DMS79 treated with DMSO at 0.1 percent for 48 hours (cell line): ENCODE results near the gene BPIFA2.
"Not testable (repeated sequence)": the region's sequence is repeated elsewhere in the genome, so short reads cannot be mapped to it uniquely, and the experiment has no call there.

Experiments
- DNase-seq: peaks from one replicate; lab custom pipeline; 2025; lab: John Stamatoyannopoulos, UW

BPIFA2 gene, protein sequence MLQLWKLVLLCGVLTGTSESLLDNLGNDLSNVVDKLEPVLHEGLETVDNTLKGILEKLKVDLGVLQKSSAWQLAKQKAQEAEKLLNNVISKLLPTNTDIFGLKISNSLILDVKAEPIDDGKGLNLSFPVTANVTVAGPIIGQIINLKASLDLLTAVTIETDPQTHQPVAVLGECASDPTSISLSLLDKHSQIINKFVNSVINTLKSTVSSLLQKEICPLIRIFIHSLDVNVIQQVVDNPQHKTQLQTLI

DNA sequence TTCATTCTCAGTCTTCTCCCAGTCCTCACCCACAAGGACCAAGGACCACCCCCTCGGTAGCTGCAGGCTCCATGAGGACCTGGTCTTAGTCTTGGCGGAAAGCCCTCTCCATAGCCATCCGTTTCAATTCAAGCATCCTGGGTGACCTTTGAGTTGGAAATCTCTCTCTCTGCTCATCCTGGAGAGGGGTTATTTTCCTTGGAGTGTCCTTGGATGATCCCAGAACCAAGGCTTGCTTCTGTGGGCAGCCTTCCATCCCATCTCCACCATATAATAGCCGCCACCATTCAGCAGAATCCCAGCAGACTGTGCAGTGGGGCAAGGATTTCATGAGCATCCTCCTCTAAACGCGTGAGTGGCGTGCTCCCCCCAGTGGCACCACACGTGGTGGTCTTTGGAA, at the start of gene BPIFA2:
BPIFA2 (plus strand) TSS at position 301 of the 400 bp plus-strand sequence. CDS start 987 bp downstream, outside the sequence.
- DNase-seq: no peak

DNA sequence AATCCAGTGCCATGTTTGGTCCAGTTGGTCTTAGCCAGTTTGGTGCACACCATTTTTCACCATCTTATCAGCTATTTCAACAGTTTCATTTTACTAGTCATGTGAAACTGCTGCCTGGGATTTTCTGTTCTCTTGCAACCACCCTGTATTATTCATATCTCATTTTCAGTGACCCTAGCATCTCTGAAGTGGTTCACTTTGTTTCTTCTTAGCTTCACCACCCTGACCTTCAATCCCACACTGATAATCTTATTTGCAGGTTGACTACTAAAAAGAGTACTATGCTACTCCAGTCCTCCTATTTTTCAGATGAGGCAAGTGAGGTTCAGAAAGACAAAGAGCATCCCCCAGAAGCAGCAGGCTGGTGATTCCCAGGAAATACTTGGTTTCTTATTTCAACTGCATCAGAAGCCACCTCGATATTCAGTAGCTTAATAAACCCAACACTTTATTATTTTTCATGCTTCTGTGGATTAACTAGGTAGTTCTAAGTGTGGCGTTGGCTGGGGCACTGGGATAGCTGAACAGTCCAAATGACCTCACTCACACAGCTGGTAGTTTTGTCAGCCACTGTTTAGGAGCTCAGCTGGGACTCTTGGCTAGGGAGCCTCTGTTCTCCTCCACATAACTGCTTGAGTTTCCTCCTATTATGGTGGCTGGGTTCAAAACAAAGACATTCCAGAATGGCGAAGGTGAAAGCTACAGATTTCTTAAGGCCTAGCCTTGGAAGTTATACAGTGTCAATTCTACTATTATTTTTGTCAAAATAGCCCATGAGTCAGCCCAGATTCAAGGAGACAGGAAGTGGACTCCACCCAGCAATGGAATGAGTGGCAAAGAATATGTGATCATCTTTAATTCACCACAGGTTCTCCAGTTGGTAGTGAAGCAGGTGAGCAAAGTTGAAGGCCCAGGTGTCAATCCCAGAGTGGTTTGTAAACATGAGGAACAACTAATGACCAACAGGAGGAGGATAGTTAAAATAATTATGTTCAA, 47.9 kb upstream of the BPIFA2 start:
- DNase-seq: no peak

DNA sequence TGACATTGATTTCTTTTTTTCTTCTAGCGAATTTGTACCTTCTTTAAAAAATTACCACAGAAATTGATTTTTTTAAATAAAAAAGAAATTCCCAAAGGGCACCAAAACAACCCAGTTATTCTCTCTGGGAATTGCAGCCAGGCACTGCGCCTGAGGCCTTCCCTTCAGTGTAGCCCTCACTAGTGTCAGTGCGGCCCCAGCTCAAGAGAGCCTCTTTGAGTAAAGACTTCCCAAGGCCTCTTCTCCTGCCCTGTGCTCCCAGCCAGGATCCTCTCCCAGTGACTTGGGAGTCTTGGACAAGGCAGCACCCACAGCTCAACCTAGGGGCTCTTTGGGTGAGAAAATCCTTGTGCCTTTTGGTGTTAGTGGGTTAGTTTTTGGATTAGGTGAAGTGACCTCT, 47.0 kb upstream of the BPIFA2 start:
- DNase-seq: no peak

DNA sequence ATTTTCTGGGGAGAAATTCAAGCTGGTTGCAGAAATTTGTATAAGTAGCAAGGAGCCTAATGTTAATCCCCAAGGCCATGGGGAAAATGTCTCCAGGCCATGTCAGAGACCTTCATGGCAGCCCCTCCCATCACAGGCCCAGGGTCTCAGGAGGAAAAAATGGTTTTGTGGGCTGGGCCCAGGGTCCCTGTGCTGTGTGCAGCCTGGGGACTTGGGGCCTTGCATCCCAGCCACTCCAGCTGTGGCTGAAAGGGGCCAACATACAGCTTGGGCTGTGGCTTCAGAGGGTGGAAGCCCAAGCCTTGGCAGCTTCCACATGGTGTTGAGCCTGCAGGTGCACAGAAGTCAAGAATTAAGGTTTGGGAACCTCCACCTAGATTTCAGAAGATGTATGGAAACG, 45.7 kb upstream of the BPIFA2 start:
- not testable (repeated sequence) for DNase-seq

DNA sequence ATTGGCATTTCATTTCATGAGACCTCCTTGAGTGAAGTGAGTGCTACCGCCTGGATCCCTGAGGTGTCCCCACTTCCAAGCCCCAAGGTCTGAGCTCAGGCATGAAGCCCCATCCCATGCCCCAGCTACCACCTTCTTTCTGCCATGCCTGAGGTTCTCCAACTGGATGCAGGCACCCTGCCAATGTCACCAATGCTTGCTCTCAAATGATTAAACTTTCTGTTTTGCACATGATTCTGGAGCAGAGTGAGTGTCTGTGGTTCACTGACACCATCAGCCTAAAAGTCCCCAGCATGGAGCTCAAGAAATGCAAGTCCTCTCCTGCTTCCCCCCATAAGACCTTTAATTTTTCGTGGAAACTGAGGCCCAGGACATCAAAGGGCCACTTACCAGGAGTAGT, 43.7 kb upstream of the BPIFA2 start:
- DNase-seq: no peak

DNA sequence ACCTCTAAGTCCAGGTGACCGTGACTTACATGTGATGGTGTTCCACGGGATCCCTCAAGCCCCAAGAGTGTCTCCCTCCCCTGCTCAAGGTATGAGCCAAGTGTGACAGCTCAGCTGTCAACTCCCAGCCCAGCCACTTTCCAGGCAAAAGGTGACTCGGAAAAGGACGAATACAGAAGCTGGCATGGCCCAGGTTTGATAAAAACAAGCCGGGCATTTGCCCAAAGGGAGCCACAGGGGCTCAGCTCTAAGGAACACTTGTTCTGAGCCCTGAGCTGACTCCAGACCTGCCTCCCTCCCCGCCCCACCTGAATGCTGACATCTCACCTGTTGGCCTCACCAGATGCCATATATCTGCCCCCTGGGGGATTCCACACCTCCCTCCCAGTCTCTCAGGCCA, 43.0 kb upstream of the BPIFA2 start:
- no peak for DNase-seq

DNA sequence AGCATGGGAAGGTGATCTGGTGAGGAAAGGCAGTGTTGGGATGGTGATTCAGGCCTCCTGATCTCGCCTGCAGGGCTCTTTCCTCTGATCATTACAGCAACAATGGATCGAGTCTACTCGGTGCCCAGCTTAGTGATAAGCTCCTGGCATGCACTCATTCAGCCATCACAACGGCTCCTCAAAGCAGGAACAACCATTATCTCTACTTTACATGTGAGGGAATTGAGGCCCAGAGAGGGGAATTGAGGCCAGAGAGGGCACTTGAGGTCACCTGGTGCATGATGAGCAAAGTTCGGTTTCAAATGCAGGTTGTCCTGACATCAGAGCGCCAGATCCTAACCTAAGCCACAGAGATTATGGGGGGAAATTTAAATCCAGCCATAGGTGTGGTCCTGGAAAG, 42.0 kb upstream of the BPIFA2 start:
- DNase-seq: no peak

DNA sequence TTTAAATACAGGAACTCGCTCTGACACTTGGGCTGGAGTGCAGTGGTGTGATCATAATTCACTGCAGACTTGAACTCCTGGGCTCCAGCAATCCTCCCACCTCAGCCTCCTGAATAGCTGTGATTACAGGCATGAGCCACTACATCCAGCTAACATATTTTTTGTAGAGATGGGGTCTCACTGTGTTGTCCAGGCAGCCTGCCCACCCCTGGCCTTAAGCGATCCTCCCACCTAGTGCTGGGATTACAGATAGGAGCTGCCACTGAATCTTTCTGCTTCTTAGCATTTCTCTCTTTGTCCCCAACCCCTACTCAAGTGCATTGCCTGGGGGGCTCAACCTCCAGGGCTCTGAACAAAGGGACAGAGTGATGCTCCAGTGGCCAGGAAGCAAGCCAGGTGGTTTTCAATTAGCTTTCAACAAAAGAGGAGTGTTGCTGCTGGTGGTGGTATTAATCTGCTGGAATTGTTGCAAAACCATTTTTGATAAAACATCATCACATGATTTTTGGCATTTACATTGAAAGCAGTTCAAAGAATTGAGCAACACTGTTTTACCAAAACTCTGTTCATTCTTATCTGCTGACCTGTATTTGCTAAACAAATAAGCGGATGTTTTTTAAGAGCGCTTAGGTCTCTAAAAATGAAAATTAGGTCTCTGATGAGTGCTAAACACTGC, 40.4 kb upstream of the BPIFA2 start:
- DNase-seq: no peak

DNA sequence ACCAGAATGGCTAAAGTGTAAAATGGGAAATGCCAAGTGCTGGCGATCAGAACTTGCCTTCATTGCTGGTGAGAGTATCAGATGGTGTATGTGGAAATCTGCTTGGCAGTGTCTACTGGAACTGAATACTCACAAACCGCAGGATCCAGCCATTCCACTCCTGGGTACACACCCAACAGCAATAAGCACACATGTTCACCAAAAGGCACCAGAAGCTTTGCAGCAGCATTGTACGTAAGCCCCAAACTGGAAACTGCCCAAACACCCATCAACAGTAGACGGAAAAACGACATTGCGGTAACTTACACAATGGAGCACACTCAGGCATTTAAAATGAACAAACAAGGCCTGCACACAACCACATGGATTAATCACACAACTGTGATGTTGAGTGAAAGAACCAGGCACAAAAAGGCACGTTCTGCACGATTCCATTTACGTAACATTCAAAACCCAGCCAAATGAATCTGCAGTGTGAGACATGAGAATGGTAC, 37.3 kb upstream of the BPIFA2 start:
- DNase-seq: no peak

DNA sequence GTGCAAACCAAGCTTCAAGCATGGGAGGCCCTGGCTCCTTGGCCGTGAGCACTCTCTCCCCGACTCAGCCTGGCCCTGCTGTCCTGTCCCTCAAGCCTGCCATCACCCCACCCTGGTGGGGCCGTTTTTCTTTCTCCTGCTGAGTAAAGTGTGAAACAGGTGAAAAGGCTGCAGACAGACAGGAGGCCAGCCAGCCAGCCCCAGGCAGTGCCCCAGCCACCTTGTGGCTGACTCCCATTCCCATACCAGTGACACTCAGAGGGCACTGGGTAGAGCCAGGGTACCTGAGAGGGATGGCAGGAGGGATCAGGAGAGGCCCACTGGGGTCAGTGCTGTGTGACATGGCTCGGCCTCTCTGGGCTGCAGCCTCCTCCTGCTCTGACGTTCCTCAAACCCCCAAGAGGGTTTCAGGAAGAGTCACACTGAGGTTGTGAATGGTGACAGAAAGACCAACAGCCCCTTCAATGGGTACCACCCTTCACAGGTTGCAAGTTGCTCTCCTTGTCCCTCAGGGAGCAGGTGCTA, 35.9 kb upstream of the BPIFA2 start:
- DNase-seq: no peak

DNA sequence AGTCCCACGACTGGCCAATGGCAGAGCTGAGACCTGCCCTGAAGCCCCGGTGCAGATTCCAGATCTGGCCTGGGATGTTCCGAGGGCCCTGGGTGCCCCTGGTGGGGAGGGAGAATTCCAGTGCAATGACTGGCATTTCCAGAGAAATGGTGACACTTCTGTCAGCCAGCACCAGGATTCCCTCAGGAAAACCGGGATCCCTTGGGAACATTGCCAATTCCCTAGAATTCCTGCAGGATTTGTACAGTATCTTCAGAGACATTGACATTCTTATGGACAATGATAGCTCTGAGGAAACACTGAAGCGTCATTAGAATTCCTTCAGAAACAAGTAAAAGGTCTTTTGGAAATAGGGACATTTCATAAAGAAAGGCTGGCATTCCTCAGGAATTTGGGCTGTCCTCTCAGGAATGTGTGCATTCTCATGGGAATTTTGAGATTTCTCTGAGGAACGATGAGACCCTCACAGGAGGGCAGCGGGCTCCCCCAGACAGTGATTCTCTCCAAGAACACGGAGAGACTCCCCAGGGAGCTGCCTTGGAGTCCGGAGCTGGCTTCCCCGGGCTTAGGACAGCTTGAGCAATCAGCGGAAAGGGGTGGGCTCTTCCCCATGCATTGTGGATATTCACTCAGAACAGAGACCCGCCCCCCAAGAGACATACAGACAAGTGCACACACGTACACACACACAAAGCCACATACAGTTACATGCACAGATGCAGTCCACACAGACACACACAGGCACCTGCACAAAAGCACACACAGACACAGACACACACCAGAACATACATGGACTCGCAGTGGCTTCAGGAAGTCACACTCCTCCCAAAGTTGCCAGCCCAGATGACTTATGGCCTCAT, 35.2 kb upstream of the BPIFA2 start:
- no peak for DNase-seq

DNA sequence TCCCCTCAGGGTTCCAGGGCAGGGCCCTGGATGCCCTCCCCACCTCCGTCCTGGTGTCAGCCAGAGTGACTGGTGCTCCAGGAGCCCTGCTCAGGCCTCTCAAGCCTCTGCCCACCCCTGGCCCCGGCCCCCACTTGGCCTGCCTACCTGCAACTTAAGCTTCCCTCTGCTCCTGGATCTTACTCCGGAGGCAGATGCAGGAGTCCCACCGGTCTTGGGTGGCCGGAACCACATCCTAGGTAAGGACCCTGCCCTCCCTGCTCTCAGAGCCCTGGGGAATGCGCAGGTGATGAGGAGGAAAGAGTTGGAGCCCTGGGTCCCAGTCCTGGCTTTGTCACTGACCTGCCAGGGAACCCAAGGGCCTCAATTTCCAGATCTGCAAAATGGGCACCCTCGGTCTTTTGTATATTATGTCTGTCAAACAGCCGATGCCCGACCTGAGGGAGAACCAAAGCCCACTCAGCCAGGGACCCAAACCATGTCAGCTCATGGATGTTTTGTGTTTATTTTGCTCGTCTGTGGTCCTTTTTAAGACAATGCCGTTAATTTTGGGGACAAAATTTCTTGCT, 34.5 kb upstream of the BPIFA2 start:
- no peak for DNase-seq

DNA sequence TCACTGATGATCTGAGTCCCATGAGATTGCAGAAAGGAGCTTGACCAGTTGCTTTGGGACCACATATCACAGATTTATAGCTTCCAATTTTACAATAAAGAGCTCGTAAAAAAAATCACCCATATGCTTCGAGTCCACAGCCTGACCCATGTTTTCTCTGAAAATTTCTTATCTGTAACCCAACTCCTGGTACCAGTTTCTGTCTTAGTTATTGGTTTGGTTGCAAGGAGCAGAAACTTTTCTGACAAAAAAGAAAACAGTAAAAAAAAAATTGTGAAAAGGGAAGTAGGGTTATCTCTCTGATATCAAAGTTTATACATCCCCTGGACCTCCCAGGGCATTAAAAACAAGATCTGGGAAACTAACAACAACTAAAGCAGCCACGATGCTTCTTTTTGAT, 30.8 kb upstream of the BPIFA2 start:
- DNase-seq: no peak

DNA sequence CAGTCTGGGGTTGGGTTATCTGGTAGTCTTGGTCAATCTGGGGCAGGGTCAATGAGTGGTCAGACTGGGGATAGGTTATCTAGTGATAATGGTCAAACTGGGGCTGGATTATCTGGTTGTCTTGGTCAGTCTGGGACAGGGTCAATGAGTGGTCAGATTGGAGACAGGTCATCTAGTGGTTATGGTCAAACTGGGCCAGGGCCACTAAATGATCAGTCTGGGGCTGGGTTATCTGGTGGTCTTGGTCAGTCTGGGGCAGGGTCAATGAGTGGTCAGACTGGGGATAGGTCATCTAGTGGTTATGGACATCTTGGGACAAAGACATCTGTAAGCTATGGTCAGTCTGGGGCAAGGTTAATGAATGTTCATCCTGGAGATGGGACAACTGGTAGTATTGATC, 28.5 kb upstream of the BPIFA2 start:
- no peak for DNase-seq

DNA sequence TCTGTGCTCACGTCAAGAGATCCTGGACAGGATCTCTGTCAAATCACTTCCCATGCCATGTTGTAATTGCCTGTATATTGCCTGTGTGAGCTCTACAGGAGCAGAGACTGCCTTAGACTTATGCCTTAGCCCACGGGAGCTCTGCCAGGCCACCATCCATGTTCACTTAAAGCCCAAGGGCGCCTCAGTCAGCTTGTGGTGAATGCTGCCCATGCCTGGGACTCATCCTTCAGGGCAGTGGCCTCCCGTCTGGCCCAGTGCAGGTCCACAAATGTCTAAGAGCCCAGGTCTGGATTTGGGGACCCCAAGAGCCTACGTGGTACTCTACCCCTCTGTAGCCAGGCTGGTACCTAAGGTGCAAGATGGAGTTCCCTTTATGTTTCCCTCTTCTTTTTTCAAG, 22.4 kb upstream of the BPIFA2 start:
- DNase-seq: no peak

DNA sequence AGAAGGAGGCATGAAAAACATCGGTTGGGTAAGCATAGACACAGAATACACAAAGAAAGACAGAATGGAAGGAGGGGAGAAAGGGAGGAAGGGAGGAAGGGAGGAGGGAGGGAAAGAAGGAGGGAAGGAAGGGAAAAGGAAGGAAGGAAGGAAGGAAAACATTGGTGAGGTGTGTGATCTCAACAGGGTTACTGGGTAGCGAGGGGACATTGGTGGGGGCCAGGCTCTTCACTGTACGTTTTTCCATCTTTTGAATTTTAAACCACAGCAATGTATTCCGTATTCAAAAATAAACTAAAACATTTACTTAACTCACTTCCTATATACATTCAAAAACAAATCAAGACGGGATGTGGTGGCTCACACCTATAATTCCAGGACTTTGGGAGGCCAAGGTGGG, 20.7 kb upstream of the BPIFA2 start:
- DNase-seq: no peak

DNA sequence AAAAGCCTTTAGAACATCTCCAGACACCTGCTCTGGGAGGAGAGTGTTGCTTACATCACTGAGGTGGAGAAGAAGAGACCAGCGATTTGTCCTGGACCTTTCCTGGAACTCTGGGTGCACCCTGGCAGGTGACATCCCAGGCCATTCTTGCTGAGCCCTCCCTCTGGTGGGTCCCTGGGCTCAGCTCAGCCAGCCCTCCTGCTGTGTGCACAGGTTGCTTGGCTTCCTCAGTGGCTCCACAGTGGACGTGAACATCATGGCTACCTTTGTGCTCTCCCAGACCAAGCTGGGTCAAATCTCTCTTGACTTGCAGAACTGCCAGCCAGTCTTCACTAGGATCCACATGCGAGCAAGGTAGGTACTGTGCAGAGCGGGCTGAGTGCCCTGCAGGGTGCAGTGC, 19.9 kb upstream of the BPIFA2 start:
- DNase-seq: no peak

DNA sequence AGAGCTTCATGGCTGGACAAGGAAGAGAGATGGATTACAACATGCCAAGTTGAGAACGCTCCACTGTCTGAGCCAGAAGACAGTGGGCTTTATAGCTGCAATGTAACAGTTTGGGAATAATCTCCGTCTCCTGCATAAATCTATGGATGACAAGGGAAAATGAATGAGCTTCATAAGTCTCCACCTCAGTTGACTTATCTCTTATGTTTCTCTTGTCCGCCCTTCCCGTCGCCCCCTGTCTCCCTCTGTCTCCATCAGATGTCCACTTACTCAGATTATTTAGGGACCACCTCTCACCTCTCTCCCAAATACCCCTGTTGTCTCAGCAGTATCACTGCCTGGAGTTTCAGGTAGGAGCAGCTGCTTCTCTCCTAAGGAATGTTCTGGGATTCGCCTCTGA, 13.7 kb upstream of the BPIFA2 start:
- no peak for DNase-seq

DNA sequence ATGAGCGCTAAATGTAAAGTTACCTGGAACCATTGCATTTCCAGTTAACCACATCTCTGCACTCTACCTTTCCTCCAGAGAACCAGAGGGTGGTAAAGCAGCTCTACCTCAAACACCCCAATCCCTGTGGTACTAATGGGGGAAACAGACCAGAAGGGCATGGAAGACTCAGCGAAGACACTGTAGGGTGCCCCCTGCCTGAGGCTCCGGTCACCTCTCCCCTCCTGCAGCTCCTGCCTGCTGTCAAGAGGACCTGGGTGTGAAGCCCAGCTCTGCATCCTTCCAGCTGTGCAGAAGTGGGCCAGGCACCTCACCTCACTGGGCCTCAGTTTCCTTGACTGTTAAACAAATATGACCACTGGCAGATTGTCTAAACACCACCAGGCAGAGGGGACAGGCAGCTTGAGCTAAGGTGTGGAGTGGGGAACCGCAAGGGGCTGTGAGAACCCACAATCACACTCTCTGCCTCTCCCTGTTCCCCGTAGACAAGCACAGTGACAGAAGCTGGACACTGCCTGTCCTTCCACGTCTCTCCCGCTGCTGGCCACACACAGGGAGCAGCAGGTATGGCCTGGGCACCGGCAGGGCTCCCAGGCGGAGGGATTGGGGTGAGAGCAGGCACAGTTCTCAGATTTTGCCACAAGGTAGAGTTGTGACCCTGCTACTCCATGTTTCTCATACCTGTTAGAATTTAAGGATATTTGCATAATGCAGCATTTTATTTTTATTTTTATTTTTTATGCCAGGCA, 9.1 kb upstream of the BPIFA2 start:
- no peak for DNase-seq

DNA sequence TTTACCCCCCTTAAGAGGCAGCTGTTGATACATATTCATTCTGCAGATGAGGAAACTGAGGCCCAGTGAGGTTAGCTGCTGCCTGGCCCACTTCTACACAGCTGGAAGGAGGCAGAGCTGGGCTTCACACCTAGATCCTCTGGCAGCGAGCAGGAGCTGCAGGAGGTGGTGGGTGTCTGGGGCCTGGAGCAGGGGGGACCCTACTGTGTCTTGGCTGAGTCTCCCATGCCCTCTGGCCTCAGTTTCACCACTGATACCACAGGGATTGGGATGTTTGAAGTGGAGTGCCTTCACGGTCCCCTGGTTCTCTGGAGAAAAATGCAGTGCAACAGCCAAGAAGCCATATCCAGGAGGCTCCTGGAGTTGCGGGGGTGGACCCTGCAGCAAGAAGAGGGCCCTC, 8.2 kb upstream of the BPIFA2 start:
- no peak for DNase-seq
